IPS-NIHi11 (cell line): ENCODE data around the gene TRPC1.
"Not testable (repeated sequence)": the region's sequence is repeated elsewhere in the genome, so short reads cannot be mapped to it uniquely, and the experiment has no call there.

ENCODE experiments used
- DNase-seq: peaks from one replicate; pipeline ENCODE4 v3.0.0; 2012; ENCODE audit warnings: mixed read lengths, low spot score

TRPC1 gene

DNA sequence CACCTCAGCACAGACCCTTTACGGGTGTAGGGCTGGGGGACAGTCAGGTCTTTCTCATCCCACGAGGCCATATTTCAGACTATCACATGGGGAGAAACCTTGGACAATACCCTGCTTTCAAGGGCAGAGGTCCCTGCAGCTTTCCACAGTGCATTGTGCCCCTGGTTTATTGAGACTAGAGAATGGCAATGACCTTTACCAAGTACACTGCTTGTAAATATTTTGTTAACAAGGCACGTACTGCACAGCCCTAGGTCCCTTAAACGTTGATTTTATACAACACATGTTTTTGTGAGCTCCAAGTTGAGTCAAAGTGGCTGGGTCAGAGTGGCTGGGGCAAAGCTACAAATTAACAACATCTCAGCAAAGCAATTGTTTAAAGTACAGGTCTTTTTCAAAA lies 28.8 kb downstream of the TRPC1 start:
- DNase-seq: not testable (repeated sequence)

DNA sequence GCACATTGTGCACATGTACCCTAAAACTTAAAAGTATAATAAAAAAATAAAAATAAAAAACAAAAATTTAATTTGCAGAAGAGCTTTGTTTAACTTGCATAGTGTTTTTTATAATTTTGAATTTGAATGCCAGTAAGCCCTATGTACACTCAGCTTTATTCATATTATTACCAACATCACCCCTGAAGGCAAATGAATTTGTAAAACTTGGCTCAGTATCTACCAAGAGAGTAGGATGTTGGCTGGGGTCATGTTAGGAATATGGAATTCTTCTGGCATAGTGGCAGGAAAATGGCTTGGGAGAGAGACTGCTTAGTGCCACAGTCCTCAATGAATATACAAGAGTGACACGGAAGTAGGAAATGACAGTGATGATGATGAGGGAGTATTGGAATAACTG lies 30.7 kb downstream of the TRPC1 start:
- no peak for DNase-seq

DNA sequence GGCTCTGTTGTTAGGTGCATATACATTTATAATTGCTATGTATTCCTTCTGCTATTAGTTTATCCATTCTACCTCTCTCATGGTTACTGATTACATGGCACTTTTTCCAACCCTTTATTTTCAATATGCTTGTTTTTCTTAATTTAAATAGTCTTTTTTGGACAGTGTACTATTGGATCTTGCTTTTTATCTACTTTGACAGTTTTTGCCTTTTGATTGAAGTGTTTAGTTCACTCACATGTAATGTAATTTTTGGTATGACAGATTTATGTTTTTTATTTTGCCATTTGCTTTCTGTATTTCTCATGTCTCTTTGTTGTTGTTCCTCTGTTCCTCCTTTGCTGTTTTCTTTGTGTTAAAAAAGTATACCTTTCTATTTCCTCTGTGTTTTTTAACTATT lies 44.5 kb downstream of the TRPC1 start:
- no peak for DNase-seq

DNA sequence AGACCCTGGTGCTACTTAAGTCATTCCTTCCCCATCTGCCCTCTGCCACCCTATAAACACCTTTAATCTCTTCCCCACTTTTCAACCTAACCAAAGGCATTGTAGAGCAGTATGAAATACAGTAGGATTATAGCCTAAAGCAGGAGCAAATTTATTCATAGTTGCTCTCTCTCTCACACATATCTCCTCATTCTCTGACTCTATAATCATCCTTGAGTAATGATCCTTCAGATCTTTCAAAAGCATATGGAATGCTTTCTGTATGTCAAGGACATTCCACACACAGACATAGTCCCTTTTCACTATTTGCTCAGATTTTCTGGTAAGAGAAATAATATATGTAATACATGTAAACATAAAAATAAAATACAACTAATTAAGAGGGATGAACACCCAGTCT lies 54.1 kb downstream of the TRPC1 start:
- no peak for DNase-seq

DNA sequence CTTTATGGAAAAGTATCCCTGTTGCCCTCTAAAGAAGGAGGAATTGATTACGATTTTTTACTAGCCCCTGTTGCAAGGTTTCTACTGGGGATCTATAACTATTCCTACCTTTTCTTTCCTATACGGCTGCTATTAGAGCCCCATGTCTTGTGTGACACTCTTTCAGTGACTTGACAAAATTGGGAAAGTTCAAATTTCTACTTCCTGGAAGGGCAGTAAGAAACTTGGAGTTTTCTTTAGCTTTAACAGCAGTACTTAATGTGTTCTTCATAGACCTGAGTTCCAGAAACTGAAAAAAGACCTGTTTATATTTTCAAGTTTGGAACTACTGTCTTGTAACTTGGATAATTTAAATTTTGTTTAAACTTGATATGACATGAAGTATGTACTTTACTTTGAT lies 54.7 kb downstream of the TRPC1 start:
- DNase-seq: no peak

DNA sequence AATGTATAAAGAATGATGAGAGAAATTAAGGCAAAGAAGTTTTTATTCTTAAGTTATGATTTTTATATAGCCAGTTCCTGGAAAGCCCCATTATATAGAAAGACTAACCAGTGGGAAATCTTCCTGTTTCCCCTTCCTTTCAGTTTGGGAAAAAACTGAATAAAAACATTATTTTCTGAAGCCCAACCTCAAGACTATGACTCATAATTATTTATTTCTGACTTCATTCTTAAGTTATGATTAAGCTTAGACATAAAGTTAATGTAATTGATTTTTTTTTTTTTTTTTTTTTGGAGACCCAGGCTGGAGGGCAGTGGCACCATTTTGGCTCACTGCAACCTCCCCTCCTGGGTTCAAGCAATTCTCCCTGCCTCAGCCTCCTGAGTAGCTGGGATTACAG lies 55.8 kb downstream of the TRPC1 start:
- DNase-seq: no peak

DNA sequence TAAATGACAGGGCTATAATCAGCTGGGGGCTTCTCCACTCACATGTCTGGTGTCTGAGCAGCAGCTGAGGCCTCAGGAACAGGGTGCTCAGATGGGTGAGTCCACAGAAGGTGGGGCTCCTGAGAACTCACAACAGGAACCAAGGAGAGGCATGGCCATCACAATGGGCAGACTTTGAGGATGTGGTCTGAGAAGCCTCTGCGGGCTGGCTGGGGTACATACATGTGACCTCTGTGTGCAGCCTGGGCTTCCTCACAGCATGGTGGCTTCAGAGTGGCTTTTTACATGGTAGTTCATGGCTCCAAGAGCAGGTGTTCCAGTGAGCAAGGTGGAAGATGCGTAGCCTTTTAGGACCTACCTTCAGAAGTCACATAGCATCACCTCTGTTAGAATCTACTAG lies 58.8 kb downstream of the TRPC1 start:
- DNase-seq: no peak

DNA sequence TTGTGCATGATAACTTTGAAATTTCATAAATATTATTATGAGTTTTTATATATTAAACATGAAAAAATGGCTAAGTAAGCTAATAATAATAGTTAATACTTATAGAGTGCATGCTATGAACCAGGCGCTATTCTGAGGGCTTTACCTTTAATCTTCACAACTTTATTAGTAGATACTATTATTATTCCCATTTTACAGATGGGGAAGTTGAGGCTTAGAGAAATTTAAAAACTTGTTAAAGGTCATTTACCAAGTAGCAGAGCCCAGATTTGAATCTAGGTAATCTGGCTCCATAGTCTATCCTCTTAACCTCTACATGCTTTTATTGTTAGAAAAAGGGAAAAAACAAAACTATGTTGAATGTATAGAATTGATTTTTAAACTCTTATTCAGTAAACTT lies 60.4 kb downstream of the TRPC1 start:
- DNase-seq: no peak

DNA sequence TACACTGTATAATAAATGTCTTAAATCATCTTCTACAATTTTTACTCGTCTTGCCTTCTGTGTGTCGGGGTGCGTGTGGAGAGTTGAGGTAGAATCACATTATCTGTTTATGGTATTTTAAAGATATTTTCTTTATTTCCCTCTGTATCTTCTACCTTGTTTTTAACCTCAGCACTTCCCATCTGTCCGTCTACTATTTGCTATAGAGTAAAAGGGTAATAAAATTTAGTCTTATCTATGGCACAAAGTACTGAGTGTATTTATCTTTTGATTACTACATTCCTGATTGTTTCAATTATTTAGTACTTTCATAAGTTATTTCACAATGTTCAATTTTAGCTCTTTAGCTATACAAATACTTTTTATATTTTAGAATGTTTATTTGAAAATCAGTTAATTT lies 62.2 kb downstream of the TRPC1 start:
- DNase-seq: no peak

DNA sequence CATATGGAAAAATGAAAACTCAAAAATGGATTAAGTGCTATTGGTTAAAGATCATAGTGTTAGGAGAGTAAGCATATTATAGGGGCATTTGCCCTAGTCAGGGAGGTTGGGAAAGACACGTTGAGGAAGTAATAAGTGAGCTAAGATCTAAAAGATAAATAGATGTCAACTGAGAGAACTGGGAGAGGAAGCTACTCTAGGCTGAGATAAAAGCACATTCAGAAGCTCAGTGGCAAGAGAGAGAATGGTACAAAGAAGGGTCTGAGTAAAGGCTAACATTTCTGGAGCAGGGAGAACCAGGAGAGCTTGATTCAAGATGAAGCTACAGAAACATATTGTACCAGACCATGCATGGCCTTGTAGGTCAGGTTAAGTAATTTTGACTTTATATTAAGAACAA lies 63.9 kb downstream of the TRPC1 start:
- DNase-seq: no peak

DNA sequence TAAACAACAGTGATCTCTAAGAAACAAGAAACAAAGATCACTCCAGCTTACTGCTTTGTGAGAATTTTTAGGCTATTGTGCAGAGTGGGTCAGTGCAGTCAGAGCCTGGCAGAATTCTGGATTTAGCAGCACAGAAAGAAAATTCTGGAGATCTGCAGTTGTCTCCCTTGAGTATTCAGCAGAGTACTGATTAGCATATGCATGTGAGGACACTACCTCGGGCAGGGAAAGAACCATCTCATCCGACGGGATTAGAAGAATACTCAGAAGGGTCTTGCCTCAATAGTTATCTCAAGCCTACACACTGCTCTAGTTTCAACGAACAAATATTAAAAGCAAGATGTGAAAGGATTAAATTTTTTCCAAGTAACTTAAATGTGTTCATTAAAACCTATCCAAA lies 70.7 kb downstream of the TRPC1 start:
- DNase-seq: no peak

DNA sequence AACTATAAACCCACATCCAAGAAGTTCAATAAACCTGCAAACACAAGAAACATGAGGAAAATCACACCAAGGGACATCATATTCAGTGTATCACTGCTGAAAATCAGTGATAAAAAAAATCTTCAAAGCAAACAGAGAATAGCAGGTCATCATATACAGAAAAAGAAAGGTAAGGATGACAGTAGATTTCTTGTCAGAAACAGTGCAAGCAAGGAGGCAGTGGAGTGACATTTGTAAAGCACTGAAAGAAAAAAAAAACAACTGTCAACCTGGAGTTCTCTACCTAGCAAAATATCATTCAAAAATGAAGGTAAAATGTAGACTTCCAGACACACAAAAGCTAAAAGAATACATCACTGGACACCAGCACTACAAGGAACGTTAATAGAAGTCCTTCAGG lies 71.5 kb downstream of the TRPC1 start:
- DNase-seq: no peak

DNA sequence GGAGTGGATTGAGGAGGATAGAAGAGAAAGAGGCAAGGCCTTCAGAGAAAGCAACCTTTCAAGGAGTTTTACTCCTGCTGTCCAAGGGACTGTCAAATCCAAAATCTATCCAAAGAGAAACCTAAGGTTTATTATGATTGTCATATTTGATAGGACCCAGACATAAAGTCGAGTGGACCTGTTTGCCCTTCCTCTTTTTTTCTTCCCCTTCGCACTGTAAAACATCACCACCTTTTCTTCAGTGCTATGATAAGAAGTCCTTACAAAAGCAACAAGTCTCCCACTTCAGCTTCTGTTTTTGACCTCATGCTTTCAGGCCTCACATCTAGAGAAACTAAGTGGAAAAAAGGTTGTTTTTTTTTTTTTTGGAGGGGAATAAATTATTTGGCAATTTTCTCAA lies 73.0 kb downstream of the TRPC1 start:
- no peak for DNase-seq

DNA sequence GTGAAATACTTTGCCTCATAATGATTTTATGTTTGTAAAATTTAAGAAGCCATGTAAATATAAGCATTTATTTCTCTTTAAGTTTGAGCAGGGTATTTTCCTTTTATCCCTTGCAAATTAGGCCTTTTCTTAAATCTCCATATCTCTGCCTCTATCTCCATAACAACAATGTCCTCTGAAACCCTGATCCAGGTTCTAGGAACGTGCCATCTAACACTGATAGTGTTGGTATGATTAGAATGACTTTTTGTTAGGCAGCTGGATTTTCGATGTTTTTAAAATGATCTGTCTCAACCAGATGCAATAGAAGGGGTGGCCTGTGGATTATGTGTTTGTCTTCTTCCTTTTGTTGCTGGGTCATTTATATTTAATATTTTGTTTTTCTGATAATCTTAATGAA lies 77.9 kb downstream of the TRPC1 start:
- DNase-seq: no peak

DNA sequence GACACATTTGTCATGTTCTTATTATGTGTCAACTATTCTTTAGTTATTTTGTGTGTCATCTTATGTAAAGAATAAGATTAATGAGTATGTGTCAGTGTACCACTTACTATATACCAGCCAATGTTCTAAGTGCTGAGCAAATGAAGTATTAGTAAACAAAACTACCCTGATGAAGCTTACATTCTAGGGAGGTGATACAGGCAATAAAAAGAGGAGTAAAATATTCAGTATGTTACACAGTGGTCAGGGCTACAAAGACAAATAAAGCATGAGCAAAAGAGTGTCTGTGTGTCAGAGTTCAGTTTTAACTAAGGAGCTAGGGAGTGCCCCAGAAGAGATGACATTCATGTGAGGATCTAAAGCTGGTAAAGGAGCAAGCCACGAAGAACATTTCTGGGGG lies 79.1 kb downstream of the TRPC1 start:
- DNase-seq: no peak

DNA sequence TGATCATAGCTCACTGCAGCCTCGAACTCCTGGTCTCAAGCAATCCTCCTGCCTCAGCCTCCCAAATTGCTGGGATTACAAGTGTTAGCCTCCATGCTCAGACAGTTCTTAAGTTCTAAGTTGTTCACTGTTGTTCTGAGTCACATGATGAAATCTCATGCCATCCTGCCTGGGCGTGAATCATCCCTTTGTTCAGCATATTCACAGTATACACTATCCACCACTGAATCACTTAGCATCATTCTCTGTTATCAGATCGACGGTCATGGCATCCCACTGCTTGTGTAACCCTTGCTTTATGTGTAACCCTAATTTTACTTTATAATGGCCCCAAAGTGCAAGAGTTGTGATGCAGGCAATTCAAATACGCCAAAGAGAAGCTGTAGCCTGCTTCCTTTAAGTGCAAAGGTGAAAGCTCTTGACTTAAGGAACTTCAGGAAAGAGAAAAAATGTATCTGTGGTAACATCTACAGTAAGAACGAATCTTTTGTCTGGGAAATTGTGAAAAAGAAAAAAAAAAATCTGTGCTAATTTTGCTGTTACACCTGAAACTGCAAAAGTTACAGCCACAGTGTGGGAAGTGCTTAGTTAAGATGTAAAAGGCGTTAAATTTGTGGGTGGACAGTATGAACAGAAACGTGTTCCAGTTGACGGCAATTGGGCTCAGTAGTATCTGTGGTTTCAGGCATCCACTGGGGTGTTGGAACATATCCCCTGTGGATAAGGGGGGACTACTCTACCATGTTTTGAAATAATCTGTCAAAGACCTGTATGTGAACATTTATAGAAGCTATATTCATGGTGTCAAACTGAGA lies 84.5 kb downstream of the TRPC1 start:
- DNase-seq: no peak

DNA sequence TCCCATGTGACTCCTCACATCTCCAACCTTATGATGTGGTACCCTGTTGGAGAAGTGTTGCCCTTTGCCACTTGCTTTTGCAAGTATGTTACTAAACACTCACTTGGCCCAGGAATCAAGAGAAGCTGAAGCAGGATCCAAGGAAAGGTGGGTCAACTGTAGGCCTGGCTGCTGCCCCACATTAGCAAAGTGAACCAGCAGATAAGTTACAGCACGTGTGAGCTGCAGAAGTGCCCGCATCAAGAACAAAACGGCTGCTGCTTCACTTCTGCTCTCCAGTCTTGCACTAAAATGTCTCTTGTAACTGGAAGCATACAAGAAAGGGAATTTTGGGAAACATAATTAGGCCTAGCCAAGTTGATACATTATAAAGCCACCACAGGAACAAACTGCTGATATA lies 85.4 kb downstream of the TRPC1 start:
- DNase-seq: no peak

DNA sequence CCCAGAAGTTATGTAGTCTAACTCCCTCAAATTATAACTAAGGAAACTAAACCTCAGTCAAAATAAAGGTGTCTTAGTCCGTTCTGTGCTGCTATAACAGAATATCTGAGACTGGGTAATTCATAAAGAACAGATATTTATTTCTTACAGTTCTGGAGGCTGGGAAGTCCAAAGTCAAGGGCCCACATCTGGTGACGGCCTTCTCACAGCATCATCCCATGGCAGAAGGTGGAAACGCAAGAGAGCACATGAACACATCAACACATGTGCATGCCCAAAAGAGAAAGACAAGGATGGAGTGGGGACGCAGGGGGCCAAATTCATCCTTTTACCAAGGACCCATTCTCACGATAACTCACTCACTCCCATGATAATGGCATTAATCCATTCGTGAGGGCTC lies 92.0 kb downstream of the TRPC1 start:
- DNase-seq: no peak

DNA sequence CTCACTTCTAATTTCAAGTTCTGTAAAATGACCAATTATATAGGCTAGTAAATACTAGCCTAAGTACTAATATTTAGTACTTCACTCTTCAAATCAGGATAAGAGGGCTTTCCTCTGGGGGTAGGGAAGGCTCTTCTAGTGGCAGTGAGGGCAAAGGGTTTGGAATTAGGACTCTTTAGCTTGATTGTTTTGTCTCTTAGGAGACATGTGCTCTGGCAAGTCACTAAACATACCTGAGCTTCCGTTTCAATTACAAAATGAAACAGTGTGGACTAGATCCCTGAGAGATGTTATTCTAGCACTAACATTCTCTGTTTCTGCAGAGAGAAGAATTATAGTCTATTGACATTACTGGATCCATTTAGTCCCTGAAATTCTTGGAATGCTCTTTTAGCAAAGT lies 93.5 kb downstream of the TRPC1 start:
- DNase-seq: no peak

DNA sequence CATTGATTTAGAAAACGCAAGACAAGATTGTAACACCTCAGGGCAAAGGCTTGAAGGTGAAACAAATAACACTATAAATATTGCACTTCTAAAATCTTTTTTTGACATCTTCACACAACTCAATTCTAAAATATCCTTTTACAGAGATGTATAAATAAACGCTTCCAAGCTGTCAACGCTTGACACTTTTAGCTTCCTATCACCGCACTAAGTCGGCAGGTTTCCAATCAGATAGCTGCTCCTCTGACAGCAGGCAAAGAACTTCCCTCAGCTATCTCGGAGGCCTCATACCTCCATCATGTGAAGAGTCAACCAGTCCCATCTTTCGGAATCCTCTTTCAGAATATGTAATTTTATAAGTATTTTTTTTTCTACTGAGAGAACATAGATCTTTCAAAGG lies 94.1 kb downstream of the TRPC1 start:
- no peak for DNase-seq

DNA sequence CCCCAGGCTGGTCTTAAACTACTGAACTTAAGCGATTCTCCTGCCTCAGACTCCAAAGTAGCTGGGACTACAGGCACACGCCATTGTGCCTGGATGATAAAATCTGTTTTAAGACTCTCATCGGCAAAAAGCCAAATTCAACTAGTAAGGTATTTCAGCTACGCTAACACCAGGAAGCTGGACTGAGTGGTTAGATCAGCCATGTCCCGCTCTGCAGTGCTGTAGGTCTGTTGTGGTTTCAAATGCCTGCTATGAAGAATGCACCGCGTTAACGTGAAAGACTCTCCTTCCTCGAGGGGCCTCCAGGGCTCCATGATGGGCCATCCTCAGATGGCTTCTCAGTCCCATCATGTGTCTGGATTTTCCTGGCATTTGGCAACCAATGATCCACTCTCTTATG lies 94.8 kb downstream of the TRPC1 start:
- no peak for DNase-seq

DNA sequence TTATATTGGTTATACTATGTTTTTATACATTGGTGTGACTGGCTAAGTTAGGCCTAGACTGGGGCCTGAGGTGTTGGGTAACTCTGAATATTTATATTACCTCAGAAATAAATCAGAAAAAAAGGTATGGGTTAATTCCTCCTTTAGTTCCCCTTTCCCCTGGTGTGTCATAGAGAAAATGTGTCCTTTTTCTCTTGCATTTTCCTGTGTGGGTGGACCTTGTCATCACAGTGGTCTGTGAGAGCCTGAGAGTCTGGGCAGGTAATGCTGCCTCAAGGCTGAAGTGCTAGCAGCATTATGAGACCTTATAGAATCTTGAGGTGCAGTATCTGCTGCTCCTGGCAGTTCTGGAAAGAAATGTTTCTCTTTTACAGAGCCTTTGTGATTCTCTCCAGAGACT lies 95.3 kb downstream of the TRPC1 start:
- DNase-seq: no peak

DNA sequence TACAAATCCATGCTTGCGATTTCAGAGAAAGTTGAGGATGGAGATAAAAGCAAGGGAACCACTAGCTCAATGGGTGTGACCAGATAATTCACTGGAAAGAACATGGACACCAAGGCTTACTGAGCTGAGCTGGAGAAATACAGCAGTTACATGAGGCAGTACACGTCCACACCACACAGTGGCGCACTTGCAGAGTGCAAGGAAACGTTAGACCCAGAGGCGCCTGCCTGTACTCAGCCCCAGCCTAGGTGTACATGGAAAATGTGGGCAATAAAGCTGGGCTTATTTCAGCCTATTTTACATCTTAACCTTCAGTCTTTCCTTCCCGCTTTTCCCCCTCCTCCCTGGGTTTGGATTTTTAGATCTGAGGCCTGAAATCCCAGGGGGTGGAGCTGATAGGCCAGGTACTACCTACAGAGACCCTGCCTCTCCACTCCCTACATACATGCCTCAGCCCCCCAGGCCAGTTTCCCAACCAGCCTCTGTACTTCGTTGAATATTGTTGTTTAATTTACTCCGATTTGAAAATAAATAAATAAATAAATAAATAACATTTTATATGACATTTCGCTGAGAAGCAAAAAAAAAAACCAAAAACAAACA lies 105.0 kb downstream of the TRPC1 start:
- DNase-seq: peak; percentile 82

DNA sequence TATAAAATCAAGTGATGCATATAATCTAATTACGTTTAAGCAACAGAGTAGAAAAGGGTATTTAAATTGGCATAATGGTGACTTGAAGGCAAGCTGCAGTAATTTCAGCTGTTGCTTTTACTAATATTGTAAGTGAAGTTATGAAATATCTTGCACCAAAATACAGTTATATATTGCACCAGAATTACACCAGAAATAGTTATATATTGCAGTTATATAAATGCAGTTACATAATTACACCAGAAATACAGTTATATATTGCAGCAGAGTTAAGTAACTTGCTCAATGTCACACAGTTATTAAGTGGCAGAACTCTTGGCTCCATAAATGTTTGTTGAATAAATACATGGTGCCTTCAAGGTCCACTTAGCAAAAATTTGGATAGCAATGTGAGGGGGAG lies 113.7 kb downstream of the TRPC1 start:
- DNase-seq: no peak
